K562 (cell line): ENCODE measurements around the gene TANGO6.

Experiments
- UBTF ChIP-seq, 2 experiments: IDR thresholded peaks; 2 replicates each; pipeline ENCODE4 v1.6.1; 2012; ENCODE audit warnings: improper control_type of control experiment in 2 of 2, low read depth in 2 of 2, low read length in 2 of 2, borderline replicate concordance in 1 of 2
- ZBTB33 ChIP-seq: sonication (generic); formaldehyde crosslinking; IDR thresholded peaks from 2 replicates; pipeline ENCODE4 v1.8.1; 2023; ENCODE audit warnings: mild to moderate bottlenecking, missing genetic modification reagents

- no peak for TF ChIP-seq UBTF (IDR thresholded peaks at IDR 0.05; ENCODE audit: borderline replicate concordance in 1 of 2, low read depth in 2 of 2, low read length in 2 of 2)
- no peak for TF ChIP-seq ZBTB33 (CRISPR knock-in tag)
These were observed 126.0 kb downstream of the TANGO6 start for GRCh38 chr16:68969338-68969737.
